IMR-90 (cell line): ENCODE results near the gene KCNJ6. TPM values are rescaled to one million over a fixed set of nuclear protein-coding genes. Genes with fewer than 3 reads are reported as not detected.

ENCODE experiments used
- ATAC-seq: fragments of 200-7000 bp; cut with Tn5 transposase; 2 replicates; pipeline ENCODE4 v1.9.1; 2020; ENCODE audit warnings: low read depth, mild to moderate bottlenecking, moderate library complexity
- BruUV-seq: library from RNA; stranded (reverse); fragments of 400-500 nt; replicated peaks from 2 replicates; lab custom pipeline; 2021; lab: Mats Ljungman, UMichigan
- CTCF ChIA-PET: fragments of 300-600 bp; formaldehyde crosslinking; extraction: SDS; loops from one replicate; lab custom pipeline; 2021; ENCODE audit warnings: antibody characterized with exemption; lab: Yijun Ruan, JAX
- POLR2A ChIA-PET: fragments of 300-600 bp; sonication (Branson Sonifier 250); formaldehyde crosslinking; loops from one replicate; lab custom pipeline; 2022; ENCODE audit warnings: antibody characterized with exemption; ENCODE audit not compliant: unreplicated experiment; lab: Charles Lee
- DNase-seq: peaks from one replicate; pipeline ENCODE4 v3.0.0; 2013
- H2AFZ ChIP-seq: replicated peaks from 2 replicates; pipeline ENCODE3; 2013; ENCODE audit warnings: low read length, mild to moderate bottlenecking; ENCODE audit not compliant: poor library complexity
- H2AK5ac ChIP-seq: 2 replicates; pipeline ENCODE4 v1.6.1; 2013; ENCODE audit warnings: low read depth, low read length, inconsistent platforms
- H2AK9ac ChIP-seq: replicated peaks from 2 replicates; pipeline ENCODE3; 2013; ENCODE audit warnings: mild to moderate bottlenecking, low read depth, low read length, moderate library complexity; ENCODE audit not compliant: poor library complexity
- H2BK120ac ChIP-seq: 2 replicates; pipeline ENCODE4 v1.6.1; 2013; ENCODE audit warnings: low read depth, low read length, inconsistent platforms
- H2BK15ac ChIP-seq: 3 replicates; pipeline ENCODE4 v1.6.1; 2013; ENCODE audit warnings: low read depth, low read length, inconsistent platforms
- H2BK20ac ChIP-seq: 2 replicates; pipeline ENCODE4 v1.6.1; 2013; ENCODE audit warnings: low read depth, mild to moderate bottlenecking, inconsistent platforms, low read length, moderate library complexity
- H2BK5ac ChIP-seq: 2 replicates; pipeline ENCODE4 v1.6.1; 2013; ENCODE audit warnings: mild to moderate bottlenecking, low read depth, low read length, inconsistent platforms; ENCODE audit not compliant: poor library complexity, severe bottlenecking
- H3K14ac ChIP-seq: replicated peaks from 2 replicates; pipeline ENCODE4 v1.6.1; 2013; ENCODE audit warnings: low read depth, low read length, inconsistent platforms
- H3K18ac ChIP-seq: 2 replicates; pipeline ENCODE4 v1.6.1; 2013; ENCODE audit warnings: low read depth, low read length, control low read depth
- H3K23ac ChIP-seq: 2 replicates; pipeline ENCODE4 v1.6.1; 2013; ENCODE audit warnings: low read depth, low read length, inconsistent platforms
- H3K27ac ChIP-seq: 2 replicates; pipeline ENCODE4 v1.5.1; 2013; ENCODE audit warnings: mild to moderate bottlenecking, control low read depth, low read length; ENCODE audit not compliant: insufficient read depth
- H3K27me3 ChIP-seq: 2 replicates; pipeline ENCODE4 v1.6.1; 2013; ENCODE audit warnings: low read length; ENCODE audit not compliant: control insufficient read depth, insufficient read depth
- H3K36me3 ChIP-seq: 2 replicates; pipeline ENCODE4 v1.6.1; 2013; ENCODE audit warnings: low read length, mixed read lengths; ENCODE audit not compliant: control insufficient read depth, insufficient read depth
- H3K4ac ChIP-seq: 2 replicates; pipeline ENCODE4 v1.6.1; 2013; ENCODE audit warnings: low read depth, low read length, inconsistent platforms
- H3K4me1 ChIP-seq: 2 replicates; pipeline ENCODE4 v1.6.1; 2013; ENCODE audit warnings: low read length, mixed read lengths; ENCODE audit not compliant: control insufficient read depth, insufficient read depth
- H3K4me2 ChIP-seq: 2 replicates; pipeline ENCODE4 v1.6.1; 2013; ENCODE audit warnings: low read depth, mild to moderate bottlenecking, control low read depth, low read length, moderate library complexity
- H3K4me3 ChIP-seq: 2 replicates; pipeline ENCODE4 v1.5.1; 2013; ENCODE audit warnings: low read depth, mild to moderate bottlenecking, control low read depth, low read length, moderate library complexity; ENCODE audit not compliant: insufficient read depth
- H3K56ac ChIP-seq: 2 replicates; pipeline ENCODE4 v1.6.1; 2013; ENCODE audit warnings: low read length, inconsistent platforms; ENCODE audit not compliant: insufficient read depth; ENCODE audit errors: extremely low read depth
- H3K79me1 ChIP-seq, 2 experiments: 2 replicates each; pipeline ENCODE4 v1.6.1; 2013; ENCODE audit warnings: low read length in 2 of 2, inconsistent platforms in 1 of 2, low read depth in 1 of 2
- H3K9ac ChIP-seq: 2 replicates; pipeline ENCODE4 v1.6.1; 2013; ENCODE audit warnings: low read depth, low read length, control low read depth
- H3K9me1 ChIP-seq: 2 replicates; pipeline ENCODE4 v1.6.1; 2013; ENCODE audit warnings: low read length, inconsistent platforms; ENCODE audit not compliant: insufficient read depth
- H3K9me3 ChIP-seq: 2 replicates; pipeline ENCODE4 v1.6.1; 2013; ENCODE audit warnings: low read length; ENCODE audit not compliant: control insufficient read depth, insufficient read depth
- H4K20me1 ChIP-seq: 2 replicates; pipeline ENCODE4 v1.6.1; 2013; ENCODE audit warnings: low read length, inconsistent platforms; ENCODE audit not compliant: insufficient read depth
- H4K5ac ChIP-seq: 2 replicates; pipeline ENCODE4 v1.6.1; 2013; ENCODE audit warnings: mild to moderate bottlenecking, low read depth, low read length, control low read depth
- H4K8ac ChIP-seq, 2 experiments: 2 replicates each; pipeline ENCODE4 v1.6.1; 2013; ENCODE audit warnings: low read depth in 2 of 2, low read length in 2 of 2, control low read depth in 1 of 2, inconsistent platforms in 1 of 2
- H4K91ac ChIP-seq: 2 replicates; pipeline ENCODE4 v1.6.1; 2013; ENCODE audit warnings: low read depth, low read length, inconsistent platforms; ENCODE audit not compliant: insufficient read depth
- BHLHE40 ChIP-seq: fragments of 150-350 bp; IDR thresholded peaks from 2 replicates; pipeline ENCODE4 v1.6.1; 2016; ENCODE audit warnings: mild to moderate bottlenecking, low read depth, low read length
- CEBPB ChIP-seq: IDR thresholded peaks from 2 replicates; pipeline ENCODE4 v1.6.1; 2012; ENCODE audit warnings: low read depth, low read length, improper control_type of control experiment
- CHD1 ChIP-seq: IDR thresholded peaks from 2 replicates; pipeline ENCODE4 v1.6.1; 2012; ENCODE audit warnings: low read depth, low read length, improper control_type of control experiment
- CTCF ChIP-seq: conservative IDR thresholded peaks from 2 replicates; pipeline ENCODE4 v1.5.1; 2012; ENCODE audit warnings: mild to moderate bottlenecking, low read depth, low read length, improper control_type of control experiment
- ELK1 ChIP-seq: fragments of 150-350 bp; IDR thresholded peaks from 2 replicates; pipeline ENCODE4 v1.6.1; 2016; ENCODE audit warnings: low read depth, mild to moderate bottlenecking, low read length, moderate library complexity, borderline replicate concordance
- FOS ChIP-seq: fragments of 150-350 bp; IDR thresholded peaks from 2 replicates; pipeline ENCODE4 v1.6.1; 2016; ENCODE audit warnings: low read depth, low read length
- MAFK ChIP-seq: IDR thresholded peaks from 2 replicates; pipeline ENCODE4 v1.6.1; 2012; ENCODE audit warnings: low read depth, low read length, improper control_type of control experiment
- MAZ ChIP-seq: IDR thresholded peaks from 2 replicates; pipeline ENCODE4 v1.6.1; 2012; ENCODE audit warnings: low read depth, mild to moderate bottlenecking, low read length, improper control_type of control experiment, moderate library complexity, borderline replicate concordance
- MXI1 ChIP-seq: IDR thresholded peaks from 2 replicates; pipeline ENCODE4 v1.6.1; 2012; ENCODE audit warnings: low read depth, mild to moderate bottlenecking, low read length, moderate library complexity, borderline replicate concordance
- NFE2L2 ChIP-seq: fragments of 150-350 bp; IDR thresholded peaks from 2 replicates; pipeline ENCODE4 v1.6.1; 2016; ENCODE audit warnings: low read depth, mild to moderate bottlenecking, low read length
- POLR2A ChIP-seq: IDR thresholded peaks from 2 replicates; pipeline ENCODE4 v1.6.1; 2012; ENCODE audit warnings: mild to moderate bottlenecking, low read depth, low read length
- RAD21 ChIP-seq: IDR thresholded peaks from 2 replicates; pipeline ENCODE4 v1.6.1; 2012; ENCODE audit warnings: low read length, improper control_type of control experiment
- RCOR1 ChIP-seq: IDR thresholded peaks from 2 replicates; pipeline ENCODE4 v1.6.1; 2012; ENCODE audit warnings: mild to moderate bottlenecking, low read length, improper control_type of control experiment; ENCODE audit not compliant: insufficient replicate concordance
- RFX5 ChIP-seq: IDR thresholded peaks from 2 replicates; pipeline ENCODE4 v1.8.0; 2012; ENCODE audit warnings: low read depth, mild to moderate bottlenecking, low read length, moderate library complexity
- SMC3 ChIP-seq: fragments of 150-350 bp; IDR thresholded peaks from 2 replicates; pipeline ENCODE4 v1.6.1; 2016; ENCODE audit warnings: low read depth, mild to moderate bottlenecking, antibody characterized with exemption, low read length, moderate library complexity
- USF2 ChIP-seq: fragments of 150-350 bp; IDR thresholded peaks from 2 replicates; pipeline ENCODE4 v1.6.1; 2017; ENCODE audit warnings: mild to moderate bottlenecking, antibody characterized with exemption, low read length, low read depth
- WGBS, 2 experiments: methylation state at CpG; one replicate each; pipeline versions ENCODE4 v1.1.5 to v1.1.7; 2013; ENCODE audit warnings: missing lambda C conversion rate in 2 of 2; ENCODE audit not compliant: insufficient read length in 1 of 2; ENCODE audit errors: extremely low coverage in 2 of 2; 5-methylcytosine and 5-hydroxymethylcytosine counted together
- dilution Hi-C: fragments of 300-500 bp; cut with HindIII; formaldehyde crosslinking; loops from one replicate; pipeline ENCODE4 v1.14.3; 2018; ENCODE audit warnings: low sequenced_read_pairs; ENCODE audit not compliant: unreplicated experiment
- in situ Hi-C: fragments of 300-500 bp; cut with MboI; formaldehyde crosslinking; loops from 3 replicates; pipeline ENCODE4 v1.14.3; 2019; ENCODE audit warnings: low sequenced_read_pairs, inconsistent platforms, mixed read lengths
- intact Hi-C: fragments of 100-400 bp; cut with micrococcal nuclease; formaldehyde crosslinking; loops from 2 replicates; pipeline ENCODE4 v1.10.0; 2022
- polyA plus RNA-seq, 3 experiments: library from polyadenylated mRNA; depleted of rRNA; stranded (reverse); fragments of >200 nt; gene quantifications; 2 replicates each; pipeline ENCODE4 v1.2.3, GENCODE V29; 2012; ENCODE audit warnings: low replicate concordance in 1 of 3
- total RNA-seq: library from RNA; depleted of rRNA; stranded (reverse); fragments of >200 nt; gene quantifications from 2 replicates; pipeline ENCODE4 v1.2.3, GENCODE V29; 2012

The KCNJ6 gene
- total and polyA plus RNA-seq, 2 of the 4 experiments (the other 2 are of a cell fraction) = under 0.01 to 0.02 TPM

- H3K9ac ChIP-seq = no peak overlapping the region
- no peaks in the 10 kb centered on the region for H3K27me3 ChIP-seq
- H3K9me3 ChIP-seq = peaks cover 4% of the 10 kb centered on the region
- dilution Hi-C loops (no loop called here), in situ Hi-C loops (no loop called here), intact Hi-C loops (no loop called here)
- H3K4ac ChIP-seq = no peak overlapping the region; the same call in 1 of the 2 replicates
- H3K27ac ChIP-seq = no peak overlapping the region
- H3K56ac ChIP-seq = no peak overlapping the region
- H3K4me2 ChIP-seq = no peak overlapping the region
- peak overlapping the region; percentile 97; the same call in 1 of the 2 replicates for H2BK120ac ChIP-seq
- no peak overlapping the region for H2BK5ac ChIP-seq
- DNase-seq = peak; percentile 52
- ATAC-seq = no peak
- WGBS, 2 experiments = no CpG with 5 or more reads among the region's 3 CpGs
- H3K14ac ChIP-seq = no peak overlapping the region
- H4K20me1 ChIP-seq = no peaks in the 10 kb centered on the region
- peaks cover 5% of the 10 kb centered on the region for H3K4me1 ChIP-seq
- no peak overlapping the region for H3K23ac ChIP-seq
- no peak overlapping the region for H4K8ac ChIP-seq
- no peak overlapping the region for H3K18ac ChIP-seq
- H2AFZ ChIP-seq = no peak overlapping the region
- no peak overlapping the region for H4K91ac ChIP-seq
- H3K79me1 ChIP-seq = no peaks in the 10 kb centered on the region
- no TSS peak for BruUV-seq
- peaks cover 7% of the 10 kb centered on the region for H3K9me1 ChIP-seq
- H2AK9ac ChIP-seq = no peak overlapping the region
- no peak overlapping the region for H2AK5ac ChIP-seq
- ChIA-PET CTCF (no interaction called here), POLR2A (no interaction called here)
- no peak overlapping the region for H3K4me3 ChIP-seq
- no peaks in the 10 kb centered on the region for H3K36me3 ChIP-seq
- H4K5ac ChIP-seq = no peak overlapping the region
- peak overlapping the region; percentile 24; the same call in 1 of the 3 replicates for H2BK15ac ChIP-seq
- 0 out of 2 replicates have a peak overlapping the region, but pooled peaks have one; percentile 16 for H2BK20ac ChIP-seq
- TF ChIP-seq RAD21 = no peak
- no peak for TF ChIP-seq BHLHE40
- no peak for TF ChIP-seq FOS
- no peak for TF ChIP-seq MAZ
- no peak for TF ChIP-seq USF2
- no peak for TF ChIP-seq MXI1
- TF ChIP-seq CHD1 = no peak
- no peak for TF ChIP-seq MAFK
- no peak for TF ChIP-seq RFX5
- no peak for TF ChIP-seq ELK1
- TF ChIP-seq NFE2L2 = no peak
- no peak for TF ChIP-seq SMC3
- TF ChIP-seq RCOR1 = no peak
- no peak for TF ChIP-seq CEBPB
- TF ChIP-seq POLR2A = no peak
- TF ChIP-seq CTCF = no peak
Measured at GRCh38 chr21:37792046-37792445, 124.2 kb downstream of the KCNJ6 start.
